Measurements from ENCODE around the gene MIA2.

The MIA2 gene

DNA sequence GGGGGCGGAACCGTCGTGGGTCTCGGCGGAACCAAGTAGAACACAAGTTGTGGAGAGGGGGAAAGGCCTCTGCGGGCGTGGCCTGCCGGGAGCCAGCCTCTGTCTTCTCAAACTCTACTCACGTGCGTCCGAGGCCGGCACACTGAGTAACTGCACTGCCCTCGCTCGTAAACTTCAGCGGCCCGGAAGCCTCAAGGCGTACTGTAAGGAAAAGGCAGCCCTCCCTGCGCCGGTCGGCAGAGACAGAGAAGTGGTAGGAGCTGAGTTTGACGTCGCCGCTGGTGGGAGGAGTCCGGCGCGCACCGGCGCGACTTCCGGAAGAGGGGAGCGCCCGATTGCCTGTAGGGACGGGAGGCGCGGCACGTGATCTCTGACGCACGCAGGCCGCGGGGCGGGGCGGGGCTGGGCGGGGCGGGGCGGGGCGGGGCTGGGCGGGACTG is 198.5 kb downstream of the MIA2 start, which contains the start of gene FBXO33:
TSS of gene FBXO33 (minus strand) at position 255 of the 440 bp plus-strand sequence. CDS start 271 bp downstream, outside the sequence.
- DNase-seq (ENCODE audit: low read depth in 2 of 3, low spot score in 2 of 3), result peak; percentile 83 to 90 (median 85)

DNA sequence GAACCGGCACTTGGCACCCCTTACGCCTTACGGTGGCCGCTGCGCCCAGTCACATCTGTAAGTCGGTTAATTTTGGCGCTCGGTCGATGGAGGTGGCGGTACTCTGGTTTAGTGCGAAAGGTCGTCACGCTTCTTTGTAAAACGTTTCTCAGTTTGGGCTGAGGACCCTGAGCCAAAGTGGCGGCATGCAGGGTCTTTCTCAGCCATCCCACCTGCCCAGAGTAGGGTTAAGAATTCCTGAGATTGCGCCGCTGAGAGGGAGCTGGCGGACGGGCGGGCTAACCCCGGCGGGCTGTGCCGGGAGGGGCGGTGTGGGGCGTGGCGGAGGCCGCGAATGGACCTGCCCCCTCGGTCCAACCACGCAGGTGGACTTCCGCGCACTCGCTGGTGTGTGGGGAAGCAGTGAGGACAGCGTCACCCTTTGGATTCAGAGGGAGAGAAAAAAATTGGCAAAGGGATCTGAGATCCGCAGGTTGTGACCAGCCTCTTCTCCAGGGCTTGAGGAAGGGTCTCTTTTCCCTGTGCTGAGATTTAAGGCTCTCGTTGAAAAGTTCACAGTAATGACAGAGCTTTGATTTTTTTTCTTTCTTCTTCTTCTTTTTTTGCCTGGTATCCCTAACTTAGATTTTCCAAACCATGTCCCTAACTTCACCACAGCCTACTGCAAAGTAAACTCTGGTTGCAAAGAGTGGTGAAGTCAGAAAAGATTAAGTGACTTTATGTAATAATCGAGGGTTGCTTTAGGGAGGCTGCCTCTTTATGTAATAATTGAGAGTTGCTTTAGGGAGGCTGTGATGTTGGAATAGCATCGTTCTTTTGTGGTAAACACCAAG is 199.1 kb downstream of the MIA2 start:
- DNase-seq (ENCODE audit: low read depth in 2 of 3, low spot score in 2 of 3), result peak; percentile 41 to 65 (median 61)

GRCh38 chr14:39433452-39433813 is 199.7 kb downstream of the MIA2 start:
- no peak for DNase-seq (ENCODE audit: low read depth in 2 of 3, low spot score in 2 of 3)

GRCh38 chr14:39434401-39434800 is 200.7 kb downstream of the MIA2 start:
- no peak for DNase-seq (ENCODE audit: low read depth in 2 of 3, low spot score in 2 of 3)

DNA sequence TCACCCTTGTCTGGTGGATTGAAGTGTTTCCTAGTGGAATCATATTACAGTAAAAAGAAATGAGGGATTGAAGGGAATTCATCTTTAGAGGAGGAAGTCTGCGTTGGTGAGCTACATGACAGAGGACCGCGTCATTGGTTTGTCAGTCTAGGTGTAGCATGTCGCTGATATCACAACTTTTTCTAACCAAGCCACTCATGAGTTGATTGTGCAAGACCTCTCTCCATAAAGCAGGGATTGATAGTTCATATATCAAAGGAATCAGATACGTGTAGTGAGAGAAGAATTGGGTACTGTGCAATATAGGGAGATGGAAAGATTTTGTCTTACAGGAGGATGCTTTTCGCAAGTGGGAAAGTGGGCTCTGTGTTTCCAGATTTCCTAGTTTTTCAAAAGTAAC is 201.5 kb downstream of the MIA2 start:
- no peak for DNase-seq (ENCODE audit: low read depth in 2 of 3, low spot score in 2 of 3)

All from activated CD8-positive, alpha-beta memory T cell treated with anti-CD3 and anti-CD28 coated beads for 48 hours (primary cell).